Parathyroid adenoma (tissue), 2 donors: ENCODE data around the gene ST6GALNAC6.

ENCODE experiments used
- H2AFZ ChIP-seq: fragments of 300-600 bp; sonication (generic); one replicate; pipeline ENCODE4 v1.7.0; 2017; ENCODE audit warnings: antibody characterized with exemption, mild to moderate bottlenecking
- H3K27ac ChIP-seq: fragments of 300-600 bp; sonication (generic); one replicate; pipeline ENCODE4 v1.7.0; 2017
- H3K27me3 ChIP-seq: fragments of 300-600 bp; sonication (generic); one replicate; pipeline ENCODE4 v1.7.0; 2017; ENCODE audit warnings: low read length; ENCODE audit not compliant: control insufficient read depth, insufficient read depth
- H3K36me3 ChIP-seq: fragments of 300-600 bp; sonication (generic); one replicate; pipeline ENCODE4 v1.7.0; 2017; ENCODE audit warnings: low read length; ENCODE audit not compliant: control insufficient read depth, insufficient read depth
- H3K4me1 ChIP-seq: fragments of 300-600 bp; sonication (generic); one replicate; pipeline ENCODE4 v1.7.0; 2017; ENCODE audit warnings: control low read depth
- H3K4me2 ChIP-seq: fragments of 300-600 bp; sonication (generic); one replicate; pipeline ENCODE4 v1.7.0; 2017; ENCODE audit warnings: low read length
- H3K4me3 ChIP-seq: fragments of 300-600 bp; sonication (generic); one replicate; pipeline ENCODE4 v1.7.0; 2017; ENCODE audit warnings: low read depth, low read length
- H3K79me2 ChIP-seq: fragments of 300-600 bp; sonication (generic); one replicate; pipeline ENCODE4 v1.7.0; 2017; ENCODE audit warnings: control low read depth
- H3K9ac ChIP-seq: fragments of 300-600 bp; sonication (generic); one replicate; pipeline ENCODE4 v1.7.0; 2017; ENCODE audit warnings: mild to moderate bottlenecking
- H3K9me3 ChIP-seq: fragments of 300-600 bp; sonication (generic); one replicate; pipeline ENCODE4 v1.7.0; 2017; ENCODE audit warnings: low read length; ENCODE audit not compliant: control insufficient read depth
- TF ChIP-seq, protein P1 (sequence below): fragments of 300-600 bp; sonication (generic); IDR thresholded peaks from one replicate; pipeline ENCODE4 v1.7.0; 2017; ENCODE audit warnings: antibody characterized with exemption, mild to moderate bottlenecking
- donor health status: primary hyperparathyroidism.

ST6GALNAC6 gene

GRCh38 chr9:127909839-127910273 lies 10.5 kb upstream of the ST6GALNAC6 start:
- Histone ChIP-seq H3K9ac (no peak overlapping the region), H3K27me3 (no peaks in the 10 kb centered on the region), H3K36me3 (no peaks in the 10 kb centered on the region), H3K27ac (no peak overlapping the region), H3K4me2 (no peak overlapping the region), H2AFZ (no peak overlapping the region), H3K4me1 (no peaks in the 10 kb centered on the region), H3K79me2 (no peaks in the 10 kb centered on the region), H3K4me3 (no peak overlapping the region), H3K9me3 (no peaks in the 10 kb centered on the region)
- TF ChIP-seq, protein P1, sequence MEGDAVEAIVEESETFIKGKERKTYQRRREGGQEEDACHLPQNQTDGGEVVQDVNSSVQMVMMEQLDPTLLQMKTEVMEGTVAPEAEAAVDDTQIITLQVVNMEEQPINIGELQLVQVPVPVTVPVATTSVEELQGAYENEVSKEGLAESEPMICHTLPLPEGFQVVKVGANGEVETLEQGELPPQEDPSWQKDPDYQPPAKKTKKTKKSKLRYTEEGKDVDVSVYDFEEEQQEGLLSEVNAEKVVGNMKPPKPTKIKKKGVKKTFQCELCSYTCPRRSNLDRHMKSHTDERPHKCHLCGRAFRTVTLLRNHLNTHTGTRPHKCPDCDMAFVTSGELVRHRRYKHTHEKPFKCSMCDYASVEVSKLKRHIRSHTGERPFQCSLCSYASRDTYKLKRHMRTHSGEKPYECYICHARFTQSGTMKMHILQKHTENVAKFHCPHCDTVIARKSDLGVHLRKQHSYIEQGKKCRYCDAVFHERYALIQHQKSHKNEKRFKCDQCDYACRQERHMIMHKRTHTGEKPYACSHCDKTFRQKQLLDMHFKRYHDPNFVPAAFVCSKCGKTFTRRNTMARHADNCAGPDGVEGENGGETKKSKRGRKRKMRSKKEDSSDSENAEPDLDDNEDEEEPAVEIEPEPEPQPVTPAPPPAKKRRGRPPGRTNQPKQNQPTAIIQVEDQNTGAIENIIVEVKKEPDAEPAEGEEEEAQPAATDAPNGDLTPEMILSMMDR: no peak

GRCh38 chr9:127908660-127908926 lies 9.2 kb upstream of the ST6GALNAC6 start:
- Histone ChIP-seq H3K9ac (no peak overlapping the region), H3K27me3 (no peaks in the 10 kb centered on the region), H3K79me2 (no peaks in the 10 kb centered on the region), H3K4me3 (no peak overlapping the region), H3K4me1 (no peaks in the 10 kb centered on the region), H3K27ac (no peak overlapping the region), H3K9me3 (no peaks in the 10 kb centered on the region), H2AFZ (no peak overlapping the region), H3K4me2 (no peak overlapping the region), H3K36me3 (no peaks in the 10 kb centered on the region)
- TF ChIP-seq, protein P1: no peak

DNA sequence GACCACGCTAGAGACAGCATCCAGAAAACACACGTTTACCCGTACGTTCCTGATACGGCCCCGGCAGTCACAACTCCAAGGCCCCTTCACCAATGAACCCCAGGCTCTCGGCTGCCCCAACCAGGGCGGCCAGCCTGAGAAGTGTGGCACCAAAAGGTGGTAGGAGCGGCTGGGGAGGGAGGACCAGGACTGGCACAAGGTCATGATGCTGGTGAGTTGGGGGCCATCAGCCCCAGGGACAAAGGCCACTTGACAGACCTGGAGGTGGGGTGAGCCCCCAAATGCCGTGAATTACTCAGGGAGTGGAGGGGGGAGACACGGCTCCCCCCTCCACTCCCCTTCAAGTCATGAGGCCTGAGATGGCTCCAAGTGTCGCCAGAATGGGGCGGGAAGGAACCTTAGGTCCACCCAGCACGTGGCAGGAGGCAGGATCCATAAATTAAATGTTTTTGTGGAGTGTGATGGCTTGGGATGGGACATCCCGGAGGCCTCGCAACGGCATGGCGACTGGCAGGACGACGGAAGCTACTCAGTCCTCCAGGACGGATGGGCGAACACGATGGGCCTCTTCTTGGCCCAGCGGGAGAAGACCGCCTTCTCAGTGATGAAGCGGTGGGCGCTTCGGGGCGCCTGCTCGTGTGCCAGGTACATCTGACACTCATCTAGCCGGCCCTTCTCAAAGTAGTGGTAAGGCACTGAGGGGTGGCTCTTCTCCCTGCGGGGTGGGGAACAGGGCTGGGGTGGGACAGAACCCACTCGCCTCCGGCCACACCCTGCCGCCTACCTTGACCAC lies 8.7 kb upstream of the ST6GALNAC6 start:
- H3K27ac ChIP-seq: no peak overlapping the region
- no peaks in the 10 kb centered on the region for H3K36me3 ChIP-seq

GRCh38 chr9:127905788-127906191 lies 6.4 kb upstream of the ST6GALNAC6 start:
- no peak overlapping the region for H3K4me3 ChIP-seq
- H2AFZ ChIP-seq: no peak overlapping the region
- no peak overlapping the region for H3K9ac ChIP-seq
- H3K9me3 ChIP-seq: no peaks in the 10 kb centered on the region
- no peaks in the 10 kb centered on the region for H3K36me3 ChIP-seq
- H3K79me2 ChIP-seq: no peaks in the 10 kb centered on the region
- H3K4me2 ChIP-seq: no peak overlapping the region
- no peak overlapping the region for H3K27ac ChIP-seq
- TF ChIP-seq, protein P1: no peak
- H3K27me3 ChIP-seq: no peaks in the 10 kb centered on the region
- H3K4me1 ChIP-seq: no peaks in the 10 kb centered on the region

More for the DNA sequence above, 8.7 kb upstream of the ST6GALNAC6 start:
- no peaks in the 10 kb centered on the region for H3K9me3 ChIP-seq
- H3K4me2 ChIP-seq: no peak overlapping the region
- H3K9ac ChIP-seq: no peak overlapping the region
- H2AFZ ChIP-seq: no peak overlapping the region
- no peaks in the 10 kb centered on the region for H3K27me3 ChIP-seq
- no peaks in the 10 kb centered on the region for H3K79me2 ChIP-seq
- TF ChIP-seq, protein P1: no peak
- no peak overlapping the region for H3K4me3 ChIP-seq
- no peaks in the 10 kb centered on the region for H3K4me1 ChIP-seq
